ENCODE results near the gene SLC16A4.

- no peak for TF ChIP-seq CTCF (conservative IDR thresholded peaks at IDR 0.05)
- TF ChIP-seq ZFX (IDR thresholded peaks at IDR 0.05), result no peak
Measured at GRCh38 chr1:110436635-110437034, 45.8 kb upstream of the SLC16A4 start.

Data from C4-2B (cell line).